SJSA1 (cell line): ENCODE results near the gene AEN. TPM values are rescaled to one million over a fixed set of nuclear protein-coding genes. Genes with fewer than 3 reads are reported as not detected.
A peak's percentile ranks its signal among the peaks of the same experiment; 100 is the strongest.

ENCODE experiments used
- DNase-seq, 2 experiments: peaks; one replicate each; pipeline ENCODE4 v3.0.0-alpha.2; 2015 to 2020; ENCODE audit warnings: low spot score in 2 of 2, low read depth in 1 of 2
- H3K27ac ChIP-seq: fragments of 250-450 bp; sonication (Bioruptor Pico); 2 replicates; pipeline ENCODE4 v1.5.1; 2020; ENCODE audit warnings: mild to moderate bottlenecking, moderate library complexity
- H3K27me3 ChIP-seq: fragments of 250-450 bp; sonication (Bioruptor Pico); replicated peaks from 2 replicates; pipeline ENCODE4 v1.5.1; 2020; ENCODE audit warnings: mild to moderate bottlenecking, moderate library complexity
- H3K36me3 ChIP-seq: fragments of 250-450 bp; sonication (Bioruptor Pico); 2 replicates; pipeline ENCODE4 v1.5.1; 2020; ENCODE audit warnings: mild to moderate bottlenecking
- H3K4me1 ChIP-seq: fragments of 250-450 bp; sonication (Bioruptor Pico); replicated peaks from 2 replicates; pipeline ENCODE4 v1.6.1; 2021; ENCODE audit warnings: mild to moderate bottlenecking
- H3K4me3 ChIP-seq: fragments of 250-450 bp; sonication (Bioruptor Pico); 2 replicates; pipeline ENCODE4 v1.5.1; 2020; ENCODE audit warnings: mild to moderate bottlenecking
- H3K9me3 ChIP-seq: fragments of 250-450 bp; sonication (Bioruptor Pico); replicated peaks from 2 replicates; pipeline ENCODE4 v1.5.1; 2020; ENCODE audit warnings: mild to moderate bottlenecking
- total RNA-seq: library from RNA; depleted of rRNA; stranded (reverse); fragments of >200 nt; shearing (Covaris generic); gene quantifications from 2 replicates; pipeline ENCODE4 v1.2.3, GENCODE V29; 2014; rRNA removed

Gene AEN
- total RNA-seq, 1 experiment from 2014 or later: 56.2 TPM

GRCh38 chr15:88664151-88664778, 43.1 kb downstream of the AEN start:
- Histone ChIP-seq H3K4me3 (no peak overlapping the region), H3K27ac (no peak overlapping the region), H3K9me3 (no peaks in the 10 kb centered on the region), H3K4me1 (peaks cover 13% of the 10 kb centered on the region), H3K27me3 (no peaks in the 10 kb centered on the region), H3K36me3 (no peaks in the 10 kb centered on the region)
- peak in 1 of 2 experiments; percentile 22 for DNase-seq

DNA sequence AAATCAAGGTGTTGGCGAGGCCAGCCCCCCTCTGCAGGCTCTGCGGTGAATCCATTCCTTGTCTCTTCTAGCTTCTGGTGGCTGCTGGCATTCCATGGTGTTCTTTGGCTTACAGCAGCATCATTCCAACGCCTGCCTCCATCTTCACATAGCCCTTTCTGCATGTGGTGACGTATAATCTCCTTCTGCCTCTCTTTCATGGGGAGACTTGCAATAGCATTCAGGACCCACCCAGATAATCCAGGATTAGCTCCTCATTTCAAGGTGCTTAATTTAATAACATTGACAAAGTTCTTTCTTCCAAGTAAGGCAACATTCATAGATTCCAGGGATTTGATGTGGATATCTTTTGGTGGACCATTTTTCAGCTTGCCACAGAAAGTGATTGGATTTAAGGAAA, 53.5 kb downstream of the AEN start:
- H3K27me3 ChIP-seq: peaks cover 8% of the 10 kb centered on the region; the same call in 1 of the 2 replicates
- H3K36me3 ChIP-seq: no peaks in the 10 kb centered on the region
- no peak overlapping the region for H3K27ac ChIP-seq
- H3K9me3 ChIP-seq: no peaks in the 10 kb centered on the region
- H3K4me1 ChIP-seq: no peaks in the 10 kb centered on the region
- DNase-seq: no peak
- H3K4me3 ChIP-seq: no peak overlapping the region

DNA sequence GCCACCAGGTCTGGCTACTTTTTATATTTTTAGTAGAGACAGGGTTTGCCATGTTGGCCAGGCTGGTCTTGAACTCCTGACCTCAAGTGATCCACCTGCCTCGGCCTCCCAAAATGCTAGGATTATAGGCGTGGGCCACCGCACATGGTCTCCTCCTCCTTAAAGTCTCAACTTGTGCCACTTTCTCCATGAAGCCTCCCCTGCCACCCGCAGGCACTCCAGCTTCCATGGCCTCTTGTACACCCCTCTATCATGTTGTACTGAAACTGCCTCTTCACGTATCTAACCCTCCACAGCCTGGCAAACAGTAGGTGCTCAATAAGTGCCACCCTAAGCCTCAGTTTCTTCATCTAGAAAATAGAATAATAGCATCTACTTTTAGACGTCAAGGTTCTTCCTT, 57.6 kb downstream of the AEN start:
- Histone ChIP-seq H3K9me3 (no peaks in the 10 kb centered on the region), H3K4me1 (no peaks in the 10 kb centered on the region), H3K36me3 (no peaks in the 10 kb centered on the region), H3K27ac (no peak overlapping the region), H3K4me3 (no peak overlapping the region), H3K27me3 (peaks cover 8% of the 10 kb centered on the region; the same call in 1 of the 2 replicates)
- peak in 1 of 2 experiments; percentile 8 for DNase-seq

DNA sequence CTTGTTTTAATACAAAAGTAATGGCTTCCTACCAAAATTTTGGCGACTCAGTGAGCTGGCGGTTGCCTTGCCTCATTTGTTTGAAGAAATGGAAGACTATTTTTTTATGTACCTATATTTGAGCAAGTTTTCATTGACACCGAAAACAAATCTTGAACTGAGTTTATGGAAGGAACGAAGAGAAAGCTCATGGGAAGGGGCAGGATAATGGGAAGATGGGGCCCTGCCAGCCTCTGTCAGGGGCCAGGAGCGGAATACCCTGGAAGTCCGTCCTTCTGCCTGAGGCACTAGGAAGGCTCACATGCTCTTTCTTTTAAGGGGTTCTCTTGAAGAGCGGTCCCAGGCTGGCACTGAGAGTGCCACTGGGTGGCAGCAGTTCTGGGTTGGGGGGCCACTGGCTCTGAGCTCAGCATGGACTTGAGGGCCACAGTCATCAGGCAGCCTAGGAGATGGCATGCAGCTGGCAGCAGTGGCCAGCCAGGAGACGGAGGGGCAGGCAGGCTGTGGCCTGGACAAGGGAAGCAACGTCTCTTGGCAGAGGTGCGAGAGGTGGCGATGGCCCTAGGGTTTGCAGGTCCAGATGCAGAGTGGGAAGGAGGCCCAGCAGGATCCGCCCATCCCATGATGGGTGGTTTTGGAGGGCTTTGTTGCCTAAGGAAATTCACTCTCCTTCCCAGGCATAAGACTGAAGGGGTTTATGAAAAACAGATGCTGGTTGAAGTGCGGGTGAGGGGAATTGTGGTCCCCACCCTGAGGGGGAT, 59.3 kb downstream of the AEN start:
- H3K27ac ChIP-seq: no peak overlapping the region
- no peaks in the 10 kb centered on the region for H3K36me3 ChIP-seq
- H3K4me1 ChIP-seq: no peaks in the 10 kb centered on the region
- no peak for DNase-seq
- H3K4me3 ChIP-seq: no peak overlapping the region
- no peaks in the 10 kb centered on the region for H3K9me3 ChIP-seq
- peaks cover 4% of the 10 kb centered on the region; the same call in 1 of the 2 replicates for H3K27me3 ChIP-seq

DNA sequence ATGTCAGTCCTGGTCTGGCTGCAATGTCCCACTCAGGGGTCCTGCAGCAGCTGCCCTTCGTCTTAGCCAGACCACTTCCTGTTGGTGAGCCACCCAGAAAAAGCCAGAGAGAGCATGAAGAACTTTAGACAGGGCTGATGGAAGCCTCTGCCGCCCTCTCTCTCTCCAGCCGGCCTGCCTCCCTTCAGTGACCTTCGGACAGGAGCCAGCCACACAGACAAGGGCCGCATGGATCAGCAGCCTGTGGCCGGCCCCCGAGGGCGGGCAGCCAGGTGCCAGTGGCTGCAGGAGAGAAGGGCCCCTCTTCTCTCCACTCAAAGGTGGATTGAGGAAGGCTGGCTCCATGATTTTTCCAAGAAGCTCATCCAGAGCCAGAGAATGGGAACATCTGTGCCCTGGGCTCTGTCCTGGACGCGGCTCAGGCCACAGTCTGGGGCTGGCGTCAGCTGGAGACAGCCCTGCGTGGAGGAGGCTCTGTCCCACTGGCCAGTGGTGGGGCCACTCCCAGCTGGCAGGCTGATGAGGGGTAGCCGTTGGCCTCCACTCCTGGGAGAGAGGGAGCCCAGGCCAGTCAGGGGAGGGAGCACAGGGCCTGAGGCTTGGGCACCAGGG, 60.6 kb downstream of the AEN start:
- Histone ChIP-seq H3K4me1 (no peaks in the 10 kb centered on the region), H3K4me3 (no peak overlapping the region), H3K9me3 (no peaks in the 10 kb centered on the region), H3K27ac (no peak overlapping the region), H3K36me3 (no peaks in the 10 kb centered on the region), H3K27me3 (no peaks in the 10 kb centered on the region; the same call in 1 of the 2 replicates)
- DNase-seq: no peak

Other genes with a start within 250 kb of the AEN start
- gene MRPL46, start 154.0 kb upstream of the AEN start, total RNA-seq: 33.9 and 37.7 TPM in 2 replicates
- 58.2 and 65.3 TPM in 2 replicates for gene MRPS11, start 153.6 kb upstream of the AEN start, total RNA-seq
- gene DET1, start 74.7 kb upstream of the AEN start, total RNA-seq: 4.2 and 5.5 TPM in 2 replicates
- 0.50 and 1.2 TPM in 2 replicates for gene ISG20, start 17.7 kb downstream of the AEN start, total RNA-seq
- gene ACAN, start 182.1 kb downstream of the AEN start, total RNA-seq: not detected in 2 replicates